Osteoblast (primary cell): ENCODE measurements around the gene L3MBTL1. TPM values are rescaled to one million over a fixed set of nuclear protein-coding genes. Genes with fewer than 3 reads are reported as not detected.
A peak's percentile ranks its signal among the peaks of the same experiment; 100 is the strongest.

ENCODE experiments used
- DNase-seq: peaks from one replicate; pipeline ENCODE4 v3.0.0; 2011; ENCODE audit warnings: low spot score, mixed read lengths; ENCODE audit not compliant: insufficient read length; ENCODE audit errors: missing footprints
- H2AFZ ChIP-seq: 2 replicates; pipeline ENCODE4 v1.6.0; 2011; ENCODE audit warnings: mild to moderate bottlenecking, low read length
- H3K27ac ChIP-seq: 2 replicates; pipeline ENCODE4 v1.5.1; 2011; ENCODE audit warnings: mild to moderate bottlenecking, low read depth, low read length, moderate library complexity
- H3K27me3 ChIP-seq: 2 replicates; pipeline ENCODE4 v1.6.0; 2012; ENCODE audit warnings: mild to moderate bottlenecking, control low read depth, inconsistent platforms, low read length, moderate library complexity; ENCODE audit not compliant: insufficient read depth
- H3K36me3 ChIP-seq: 2 replicates; pipeline ENCODE4 v1.5.1; 2011; ENCODE audit warnings: mild to moderate bottlenecking, low read length, control low read depth, moderate library complexity; ENCODE audit not compliant: insufficient read depth
- H3K4me1 ChIP-seq: 2 replicates; pipeline ENCODE4 v1.5.1; 2011; ENCODE audit warnings: mild to moderate bottlenecking, low read length, control low read depth, moderate library complexity; ENCODE audit not compliant: insufficient read depth
- H3K4me2 ChIP-seq: 2 replicates; pipeline ENCODE4 v1.6.0; 2011; ENCODE audit warnings: mild to moderate bottlenecking, low read length; ENCODE audit not compliant: insufficient read depth
- H3K4me3 ChIP-seq: fragments of 200-600 bp; sonication (generic); 3 replicates; pipeline ENCODE4 v1.5.1; 2012; ENCODE audit warnings: mild to moderate bottlenecking, low read length, inconsistent platforms; ENCODE audit not compliant: insufficient read depth
- H3K79me2 ChIP-seq: 2 replicates; pipeline ENCODE4 v1.6.0; 2012; ENCODE audit warnings: mild to moderate bottlenecking, low read length, control low read depth, inconsistent platforms; ENCODE audit not compliant: insufficient read depth
- H3K9me3 ChIP-seq: 2 replicates; pipeline ENCODE4 v1.5.1; 2011; ENCODE audit warnings: low read depth, low read length, control low read depth
- H4K20me1 ChIP-seq: 2 replicates; pipeline ENCODE4 v1.6.0; 2012; ENCODE audit warnings: mild to moderate bottlenecking, low read length, control low read depth; ENCODE audit not compliant: insufficient read depth
- total RNA-seq: library from RNA; depleted of rRNA; stranded (reverse); fragments of >200 nt; gene quantifications from 2 replicates; pipeline ENCODE4 v1.2.3, GENCODE V29; 2012
- TF ChIP-seq, protein P1 (sequence below): IDR thresholded peaks from 2 replicates; pipeline ENCODE4 v1.5.1; 2011; ENCODE audit warnings: mild to moderate bottlenecking, low read depth, low read length, moderate library complexity; ENCODE audit errors: extremely low read depth

L3MBTL1 gene
- total RNA-seq, 1 donor: 9.8 TPM

DNA sequence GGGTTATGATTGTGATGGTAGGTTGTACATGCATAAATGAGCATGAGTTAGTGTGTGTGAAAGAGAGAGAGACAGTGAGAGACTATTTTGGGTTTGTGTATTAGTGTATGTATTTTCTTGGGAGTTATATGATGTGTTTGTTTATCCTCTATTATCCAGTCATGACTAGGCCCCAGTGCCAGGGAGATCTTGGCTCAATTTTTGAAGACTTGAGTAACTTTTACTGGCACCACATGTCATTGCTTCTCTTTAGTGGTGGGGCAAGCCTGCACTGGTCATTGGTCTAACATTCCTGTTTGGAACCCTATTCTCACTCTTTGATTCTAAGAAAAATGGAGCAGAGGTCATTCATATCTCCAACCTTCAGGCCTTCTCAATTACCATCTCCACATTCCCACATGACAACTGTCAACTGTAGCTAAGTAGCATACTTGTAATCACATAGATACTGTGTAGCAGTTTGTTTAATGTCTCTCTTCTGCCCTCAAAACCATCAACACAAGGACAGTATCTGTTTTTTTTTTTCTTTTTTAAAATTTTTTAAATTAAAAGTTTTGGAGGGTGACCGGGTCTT, 8.8 kb downstream of the L3MBTL1 start:
- Histone ChIP-seq H3K4me1 (peaks cover 5% of the 10 kb centered on the region), H3K27ac (no peak overlapping the region), H3K79me2 (no peaks in the 10 kb centered on the region), H3K4me3 (no peak overlapping the region), H3K27me3 (no peaks in the 10 kb centered on the region), H3K9me3 (no peaks in the 10 kb centered on the region), H3K36me3 (no peaks in the 10 kb centered on the region), H3K4me2 (no peak overlapping the region), H2AFZ (no peak overlapping the region), H4K20me1 (no peaks in the 10 kb centered on the region)
- TF ChIP-seq, protein P1, sequence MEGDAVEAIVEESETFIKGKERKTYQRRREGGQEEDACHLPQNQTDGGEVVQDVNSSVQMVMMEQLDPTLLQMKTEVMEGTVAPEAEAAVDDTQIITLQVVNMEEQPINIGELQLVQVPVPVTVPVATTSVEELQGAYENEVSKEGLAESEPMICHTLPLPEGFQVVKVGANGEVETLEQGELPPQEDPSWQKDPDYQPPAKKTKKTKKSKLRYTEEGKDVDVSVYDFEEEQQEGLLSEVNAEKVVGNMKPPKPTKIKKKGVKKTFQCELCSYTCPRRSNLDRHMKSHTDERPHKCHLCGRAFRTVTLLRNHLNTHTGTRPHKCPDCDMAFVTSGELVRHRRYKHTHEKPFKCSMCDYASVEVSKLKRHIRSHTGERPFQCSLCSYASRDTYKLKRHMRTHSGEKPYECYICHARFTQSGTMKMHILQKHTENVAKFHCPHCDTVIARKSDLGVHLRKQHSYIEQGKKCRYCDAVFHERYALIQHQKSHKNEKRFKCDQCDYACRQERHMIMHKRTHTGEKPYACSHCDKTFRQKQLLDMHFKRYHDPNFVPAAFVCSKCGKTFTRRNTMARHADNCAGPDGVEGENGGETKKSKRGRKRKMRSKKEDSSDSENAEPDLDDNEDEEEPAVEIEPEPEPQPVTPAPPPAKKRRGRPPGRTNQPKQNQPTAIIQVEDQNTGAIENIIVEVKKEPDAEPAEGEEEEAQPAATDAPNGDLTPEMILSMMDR: no peak
- DNase-seq: no peak

DNA sequence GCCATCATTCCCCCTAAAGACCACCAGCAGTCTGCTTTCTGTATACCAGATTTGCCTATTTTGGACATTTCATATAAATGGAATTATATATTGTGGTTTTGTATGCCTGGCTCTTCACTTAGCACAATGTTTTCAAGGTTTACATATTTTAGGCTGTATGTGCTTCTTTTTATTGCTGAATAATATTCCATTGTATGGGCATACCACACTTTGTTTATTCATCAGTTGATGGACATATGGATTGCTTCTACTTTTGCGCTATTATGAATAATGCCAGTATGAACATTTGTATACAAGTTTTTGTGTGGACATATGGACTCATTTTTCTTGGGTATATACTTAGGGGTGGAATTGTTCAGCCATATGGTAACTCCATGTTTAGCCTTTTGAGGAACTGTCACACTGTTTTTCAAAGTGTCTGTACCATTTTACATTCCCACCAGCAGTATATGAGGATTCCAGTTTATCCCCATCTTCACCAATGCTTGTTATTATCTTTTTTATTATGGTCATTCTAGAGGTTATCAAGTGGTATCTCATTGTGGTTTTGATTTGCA, 12.7 kb downstream of the L3MBTL1 start:
- TF ChIP-seq, protein P1: no peak
- Histone ChIP-seq H3K4me3 (no peak overlapping the region), H2AFZ (no peak overlapping the region), H3K4me2 (no peak overlapping the region), H3K36me3 (no peaks in the 10 kb centered on the region), H3K79me2 (no peaks in the 10 kb centered on the region), H3K27me3 (no peaks in the 10 kb centered on the region), H3K4me1 (no peaks in the 10 kb centered on the region), H4K20me1 (no peaks in the 10 kb centered on the region), H3K27ac (no peak overlapping the region), H3K9me3 (no peaks in the 10 kb centered on the region)
- DNase-seq: no peak

DNA sequence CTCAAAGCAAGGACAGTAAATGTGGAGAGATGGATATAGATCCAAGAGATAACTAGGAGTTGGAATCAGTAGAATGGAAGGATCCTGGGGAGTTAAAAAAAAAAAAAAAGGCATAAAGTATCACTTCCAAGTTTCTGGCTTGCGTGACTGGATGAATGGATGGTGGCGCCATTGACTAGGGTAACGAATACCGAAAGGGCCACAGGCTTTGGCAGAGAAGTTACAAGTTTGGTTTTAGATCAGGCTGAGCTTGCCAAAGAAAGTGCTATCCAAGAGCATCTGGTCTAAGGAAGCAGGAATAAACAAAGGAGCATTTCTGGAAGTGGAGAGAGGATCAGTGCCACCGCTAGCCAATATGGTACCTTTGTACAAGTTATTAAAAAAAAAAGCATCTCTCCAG, 17.5 kb downstream of the L3MBTL1 start:
- no peaks in the 10 kb centered on the region for H3K36me3 ChIP-seq
- no peaks in the 10 kb centered on the region for H3K9me3 ChIP-seq
- H3K27ac ChIP-seq: no peak overlapping the region
- DNase-seq: no peak
- no peak overlapping the region for H2AFZ ChIP-seq
- H3K4me1 ChIP-seq: no peaks in the 10 kb centered on the region
- no peaks in the 10 kb centered on the region for H4K20me1 ChIP-seq
- no peak overlapping the region for H3K4me3 ChIP-seq
- H3K27me3 ChIP-seq: no peaks in the 10 kb centered on the region
- H3K79me2 ChIP-seq: no peaks in the 10 kb centered on the region
- TF ChIP-seq, protein P1: no peak
- no peak overlapping the region for H3K4me2 ChIP-seq

DNA sequence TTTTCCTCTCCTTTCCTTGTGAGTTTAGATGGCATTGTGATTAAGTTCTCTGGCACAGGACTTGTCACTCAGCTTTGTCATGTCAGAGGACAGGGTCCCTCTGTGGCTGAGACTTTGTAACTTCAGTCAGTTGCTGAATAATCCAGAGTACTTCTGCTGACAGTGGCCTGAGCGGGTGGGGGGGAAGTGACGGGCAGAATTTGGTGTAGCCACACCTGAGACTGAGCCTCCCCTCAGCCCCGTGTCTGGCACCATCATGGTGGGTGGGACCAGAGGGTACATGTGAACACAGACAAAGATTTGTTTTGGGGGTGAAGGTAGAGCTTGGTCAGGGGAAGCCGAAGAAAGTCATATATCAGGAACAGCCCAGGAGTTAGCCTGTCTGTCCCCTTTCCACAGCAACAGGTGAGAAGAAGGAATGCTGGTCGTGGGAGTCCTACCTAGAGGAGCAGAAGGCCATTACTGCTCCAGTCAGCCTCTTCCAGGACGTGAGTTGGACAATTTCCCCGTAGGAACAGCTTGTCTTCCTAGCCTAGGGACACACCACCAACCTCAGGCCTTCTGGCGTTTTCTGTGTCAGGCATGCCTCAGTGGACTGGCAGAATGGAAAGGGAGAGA, 20.9 kb downstream of the L3MBTL1 start:
- Histone ChIP-seq H2AFZ (no peak overlapping the region), H3K9me3 (no peaks in the 10 kb centered on the region), H3K4me2 (no peak overlapping the region), H3K36me3 (no peaks in the 10 kb centered on the region), H4K20me1 (no peaks in the 10 kb centered on the region), H3K79me2 (no peaks in the 10 kb centered on the region), H3K27me3 (no peaks in the 10 kb centered on the region), H3K27ac (no peak overlapping the region), H3K4me3 (no peak overlapping the region), H3K4me1 (peaks cover 10% of the 10 kb centered on the region)
- TF ChIP-seq, protein P1: no peak
- DNase-seq: peak; percentile 60
